ENCODE measurements around the gene MACC1. TPM values are rescaled to one million over a fixed set of nuclear protein-coding genes. Genes with fewer than 3 reads are reported as not detected.

MACC1 gene
- polyA plus RNA-seq (ENCODE audit: insufficient read length in 3 of 3), result 10 to 100 TPM in 1 of 3 donors, 1 to 10 TPM in 2; 9.3 to 11.0 (median 9.8) TPM

GRCh38 chr7:20217193-20217948 is at the start of gene MACC1:
MACC1 (minus strand) TSS chr7:20217384; CDS start chr7:20161862, 55,522 bp downstream.
- peak; percentile 38 to 48 (median 40) for DNase-seq (ENCODE audit: low read depth in 3 of 3, low spot score in 2 of 3)

- DNase-seq (ENCODE audit: low read depth in 3 of 3, low spot score in 2 of 3), result no peak
These were observed 47.4 kb upstream of the MACC1 start for GRCh38 chr7:20264623-20265022.

- no peak for DNase-seq (ENCODE audit: low read depth in 3 of 3, low spot score in 2 of 3)
These were observed 43.0 kb upstream of the MACC1 start for GRCh38 chr7:20260223-20260622.

- DNase-seq (ENCODE audit: low read depth in 3 of 3, low spot score in 2 of 3), result no peak
These were observed 40.0 kb upstream of the MACC1 start for GRCh38 chr7:20257212-20257611.

- DNase-seq (ENCODE audit: low read depth in 3 of 3, low spot score in 2 of 3), result peak; percentile 34 to 56 (median 41)
These were observed 32.7 kb upstream of the MACC1 start for GRCh38 chr7:20249920-20250319.

GRCh38 chr7:20249376-20249775 is 32.2 kb upstream of the MACC1 start:
- DNase-seq (ENCODE audit: low read depth in 3 of 3, low spot score in 2 of 3), result no peak

GRCh38 chr7:20246236-20246635 is 29.1 kb upstream of the MACC1 start:
- DNase-seq (ENCODE audit: low read depth in 3 of 3, low spot score in 2 of 3), result no peak

GRCh38 chr7:20244334-20245120 is 27.3 kb upstream of the MACC1 start:
- no peak for DNase-seq (ENCODE audit: low read depth in 3 of 3, low spot score in 2 of 3)

- no peak for DNase-seq (ENCODE audit: low read depth in 3 of 3, low spot score in 2 of 3)
These were observed 24.7 kb upstream of the MACC1 start for GRCh38 chr7:20241911-20242261.

- DNase-seq (ENCODE audit: low read depth in 3 of 3, low spot score in 2 of 3), result no peak
These were observed 24.2 kb upstream of the MACC1 start for GRCh38 chr7:20241194-20241910.

GRCh38 chr7:20240080-20240926 is 23.1 kb upstream of the MACC1 start:
- no peak for DNase-seq (ENCODE audit: low read depth in 3 of 3, low spot score in 2 of 3)

GRCh38 chr7:20238754-20239324 is 21.7 kb upstream of the MACC1 start:
- no peak for DNase-seq (ENCODE audit: low read depth in 3 of 3, low spot score in 2 of 3)

- no peak for DNase-seq (ENCODE audit: low read depth in 3 of 3, low spot score in 2 of 3)
These were observed 21.1 kb upstream of the MACC1 start for GRCh38 chr7:20238194-20238753.

GRCh38 chr7:20237464-20238193 is 20.4 kb upstream of the MACC1 start:
- no peak for DNase-seq (ENCODE audit: low read depth in 3 of 3, low spot score in 2 of 3)

- DNase-seq (ENCODE audit: low read depth in 3 of 3, low spot score in 2 of 3), result no peak
These were observed 19.6 kb upstream of the MACC1 start for GRCh38 chr7:20236790-20237189.

GRCh38 chr7:20236043-20236442 is 18.9 kb upstream of the MACC1 start:
- DNase-seq (ENCODE audit: low read depth in 3 of 3, low spot score in 2 of 3), result no peak

- DNase-seq (ENCODE audit: low read depth in 3 of 3, low spot score in 2 of 3), result no peak
These were observed 18.1 kb upstream of the MACC1 start for GRCh38 chr7:20235288-20235687.

- DNase-seq (ENCODE audit: low read depth in 3 of 3, low spot score in 2 of 3), result no peak
These were observed 16.2 kb upstream of the MACC1 start for GRCh38 chr7:20233362-20233761.

- DNase-seq (ENCODE audit: low read depth in 3 of 3, low spot score in 2 of 3), result no peak
These were observed 15.7 kb upstream of the MACC1 start for GRCh38 chr7:20232848-20233247.

Measured in right renal cortex interstitium (tissue), 3 donors.